ENCODE data around the gene BLNK. TPM values are rescaled to one million over a fixed set of nuclear protein-coding genes. Genes with fewer than 3 reads are reported as not detected.
"Not testable (repeated sequence)": the region's sequence is repeated elsewhere in the genome, so short reads cannot be mapped to it uniquely, and the experiment has no call there.

Gene BLNK
- total and polyA plus RNA-seq, 3 donors from 2014 or later = 1.1 to 4.5 (median 1.5) TPM

DNA sequence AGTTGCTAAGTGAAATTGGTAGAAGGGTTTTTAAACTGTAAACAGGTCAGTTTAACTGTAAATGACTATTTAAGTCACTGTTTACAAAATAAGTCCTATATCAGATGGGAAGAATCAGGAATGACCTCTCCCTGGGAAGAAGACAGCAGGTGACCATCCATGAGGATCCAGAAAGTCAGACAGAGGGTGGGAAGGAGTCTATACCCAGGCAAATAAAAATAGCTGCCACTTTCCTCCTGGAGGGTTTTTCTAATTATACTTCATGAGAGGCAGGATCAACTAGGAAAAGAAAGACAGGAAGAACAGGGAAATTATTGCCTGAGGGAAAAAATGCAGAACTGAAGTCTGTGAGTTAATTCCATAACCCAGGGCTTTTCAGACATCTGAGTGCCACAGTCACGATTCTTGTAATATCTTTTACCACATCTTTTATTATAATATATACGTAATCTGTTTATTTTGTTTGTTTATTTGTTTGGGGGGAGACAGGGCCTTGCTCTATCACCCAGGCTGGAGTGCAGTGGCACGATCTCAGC lies 39.9 kb upstream of the BLNK start:
- H3K4me1 ChIP-seq = no peaks in the 10 kb centered on the region
- 83 to 93% methylated on average over 3 of the region's 3 CpGs for WGBS, 2 donors
- intact Hi-C loops (cut with DNase I; ENCODE audit: low total_unique reads) = no loop called here
- H3K4me3 ChIP-seq = no peak overlapping the region
- no peak overlapping the region for H3K27ac ChIP-seq
- no peak for DNase-seq
- H3K9me3 ChIP-seq = no peaks in the 10 kb centered on the region
- no peaks in the 10 kb centered on the region for H3K27me3 ChIP-seq
- no peak for TF ChIP-seq POLR2A (IDR thresholded peaks at IDR 0.05)
- no peaks in the 10 kb centered on the region for H3K36me3 ChIP-seq (ENCODE audit: low read depth, missing control alignments)

DNA sequence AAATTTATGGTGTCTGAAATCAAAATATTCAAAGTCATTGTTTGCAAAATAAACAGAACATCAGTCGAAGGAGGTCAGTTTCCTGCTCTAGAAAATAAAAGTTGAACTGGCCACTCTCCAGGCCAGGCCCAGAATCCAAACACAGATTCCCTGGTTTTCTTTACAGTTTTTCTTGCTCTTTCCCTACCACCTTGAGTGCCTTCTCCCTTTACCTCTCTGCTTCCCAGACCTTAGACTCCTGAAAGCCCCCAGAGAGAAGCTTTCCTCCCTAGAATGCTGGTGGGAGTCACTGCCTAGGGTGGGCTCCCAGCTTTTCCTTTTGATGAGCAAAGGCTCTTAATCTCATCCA lies 38.9 kb upstream of the BLNK start:
- intact Hi-C loops (cut with DNase I; ENCODE audit: low total_unique reads) = no loop called here
- DNase-seq = no peak
- H3K4me1 ChIP-seq = no peaks in the 10 kb centered on the region
- no peaks in the 10 kb centered on the region for H3K36me3 ChIP-seq (ENCODE audit: low read depth, missing control alignments)
- H3K27me3 ChIP-seq = no peaks in the 10 kb centered on the region
- H3K27ac ChIP-seq = no peak overlapping the region
- H3K9me3 ChIP-seq = no peaks in the 10 kb centered on the region
- TF ChIP-seq POLR2A (IDR thresholded peaks at IDR 0.05) = no peak
- TF ChIP-seq, protein P1, sequence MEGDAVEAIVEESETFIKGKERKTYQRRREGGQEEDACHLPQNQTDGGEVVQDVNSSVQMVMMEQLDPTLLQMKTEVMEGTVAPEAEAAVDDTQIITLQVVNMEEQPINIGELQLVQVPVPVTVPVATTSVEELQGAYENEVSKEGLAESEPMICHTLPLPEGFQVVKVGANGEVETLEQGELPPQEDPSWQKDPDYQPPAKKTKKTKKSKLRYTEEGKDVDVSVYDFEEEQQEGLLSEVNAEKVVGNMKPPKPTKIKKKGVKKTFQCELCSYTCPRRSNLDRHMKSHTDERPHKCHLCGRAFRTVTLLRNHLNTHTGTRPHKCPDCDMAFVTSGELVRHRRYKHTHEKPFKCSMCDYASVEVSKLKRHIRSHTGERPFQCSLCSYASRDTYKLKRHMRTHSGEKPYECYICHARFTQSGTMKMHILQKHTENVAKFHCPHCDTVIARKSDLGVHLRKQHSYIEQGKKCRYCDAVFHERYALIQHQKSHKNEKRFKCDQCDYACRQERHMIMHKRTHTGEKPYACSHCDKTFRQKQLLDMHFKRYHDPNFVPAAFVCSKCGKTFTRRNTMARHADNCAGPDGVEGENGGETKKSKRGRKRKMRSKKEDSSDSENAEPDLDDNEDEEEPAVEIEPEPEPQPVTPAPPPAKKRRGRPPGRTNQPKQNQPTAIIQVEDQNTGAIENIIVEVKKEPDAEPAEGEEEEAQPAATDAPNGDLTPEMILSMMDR (IDR thresholded peaks at IDR 0.05) = no peak
- 40 to 54% methylated on average over 1 of the region's 1 CpG for WGBS, 2 donors
- no peak overlapping the region for H3K4me3 ChIP-seq

DNA sequence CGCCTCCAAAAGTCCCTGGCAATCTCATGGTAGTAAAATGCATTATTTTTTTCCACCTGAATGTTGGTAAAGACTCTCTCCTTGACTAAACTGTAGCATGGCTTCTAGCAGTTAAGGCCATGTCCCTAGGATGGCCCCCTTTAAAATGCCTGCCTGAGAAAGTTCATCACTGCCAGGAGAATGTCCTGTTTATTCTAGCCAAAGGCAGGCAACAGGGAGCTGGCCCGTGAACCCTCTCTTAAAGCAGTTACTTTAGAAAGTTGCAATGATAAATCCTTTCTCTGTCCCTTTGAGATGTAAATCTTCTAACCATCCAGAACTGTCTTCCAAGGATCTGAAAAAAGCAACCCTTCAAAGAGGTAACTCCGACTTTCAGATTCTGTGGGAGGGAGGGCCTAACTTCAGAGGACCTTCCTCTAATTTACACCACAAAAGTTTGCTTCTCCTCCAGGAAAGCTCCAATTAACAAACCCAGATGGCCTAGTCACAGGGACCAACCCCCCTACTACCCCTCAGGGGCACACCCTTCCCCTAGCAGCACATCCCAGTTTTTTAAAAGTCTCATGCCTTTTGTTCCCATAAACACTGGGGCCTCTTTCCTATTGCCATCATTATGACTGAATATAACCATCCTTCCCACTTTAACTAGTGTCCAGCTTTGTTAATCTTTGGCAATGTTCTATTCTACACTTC lies 38.4 kb upstream of the BLNK start:
- intact Hi-C loops (cut with DNase I; ENCODE audit: low total_unique reads) = no loop called here
- H3K4me1 ChIP-seq = no peaks in the 10 kb centered on the region
- no peaks in the 10 kb centered on the region for H3K27me3 ChIP-seq
- no peaks in the 10 kb centered on the region for H3K36me3 ChIP-seq (ENCODE audit: low read depth, missing control alignments)
- no peak overlapping the region for H3K4me3 ChIP-seq
- TF ChIP-seq POLR2A (IDR thresholded peaks at IDR 0.05) = no peak
- TF ChIP-seq, protein P1 (IDR thresholded peaks at IDR 0.05) = no peak
- no peaks in the 10 kb centered on the region for H3K9me3 ChIP-seq
- H3K27ac ChIP-seq = no peak overlapping the region
- WGBS, 2 donors = 60 to 62% methylated on average over 3 of the region's 3 CpGs
- no peak for DNase-seq

DNA sequence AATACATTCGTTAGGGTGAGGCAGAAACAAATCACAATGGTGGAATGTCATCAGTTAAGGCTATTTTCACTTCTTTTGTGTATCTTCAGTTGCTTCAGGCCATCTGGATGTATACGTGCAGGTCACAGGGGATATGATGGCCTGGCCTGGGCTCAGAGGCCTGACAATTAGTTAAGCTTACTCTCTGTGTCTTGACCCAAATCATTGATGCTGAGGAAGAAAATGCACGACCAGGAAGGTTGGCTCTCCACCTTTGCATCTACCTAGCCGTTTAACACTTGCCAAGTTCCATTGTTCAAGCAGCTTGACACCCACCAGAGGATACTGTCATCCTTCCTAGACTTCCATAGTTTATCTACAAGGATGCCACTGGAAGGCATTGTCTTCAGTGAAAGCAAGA lies 37.5 kb upstream of the BLNK start:
- intact Hi-C loops (cut with DNase I; ENCODE audit: low total_unique reads); H3K36me3 ChIP-seq (ENCODE audit: low read depth, missing control alignments); H3K27ac ChIP-seq; H3K4me3 ChIP-seq; H3K27me3 ChIP-seq; DNase-seq; H3K9me3 ChIP-seq; H3K4me1 ChIP-seq: not testable (repeated sequence)
- 72 to 79% methylated on average over 4 of the region's 4 CpGs for WGBS, 2 donors

DNA sequence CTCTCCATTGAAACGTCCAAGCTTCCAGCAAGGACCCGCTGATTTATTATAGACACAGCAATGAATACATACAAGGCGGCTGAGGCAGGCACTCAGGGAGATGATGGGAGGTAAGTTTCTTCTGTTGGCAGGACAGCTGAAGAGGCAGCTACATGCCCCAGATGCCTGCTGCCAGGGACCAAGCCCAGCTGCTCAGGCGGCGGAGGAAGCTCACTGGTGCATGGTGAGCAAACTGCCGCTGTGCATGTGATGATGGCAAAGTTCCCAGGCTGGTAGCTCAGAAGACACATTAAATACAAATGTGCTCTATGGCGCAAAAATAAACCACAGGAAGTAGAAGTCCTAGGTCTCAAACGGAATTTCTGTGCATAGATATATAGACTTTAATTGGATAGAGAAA lies 35.1 kb upstream of the BLNK start:
- DNase-seq = peak; percentile 27

More for the DNA sequence above, 35.1 kb upstream of the BLNK start:
- no peak overlapping the region for H3K4me3 ChIP-seq
- intact Hi-C loops (cut with DNase I; ENCODE audit: low total_unique reads) = no loop called here
- H3K9me3 ChIP-seq = no peaks in the 10 kb centered on the region
- TF ChIP-seq, protein P1 (IDR thresholded peaks at IDR 0.05) = no peak
- TF ChIP-seq POLR2A (IDR thresholded peaks at IDR 0.05) = no peak
- WGBS, 2 donors = 70 to 76% methylated on average over 8 of the region's 8 CpGs
- H3K27ac ChIP-seq = no peak overlapping the region
- no peaks in the 10 kb centered on the region for H3K36me3 ChIP-seq (ENCODE audit: low read depth, missing control alignments)
- H3K27me3 ChIP-seq = no peaks in the 10 kb centered on the region
- no peaks in the 10 kb centered on the region for H3K4me1 ChIP-seq
